Measurements from ENCODE around the gene TCFL5. TPM values are rescaled to one million over a fixed set of nuclear protein-coding genes. Genes with fewer than 3 reads are reported as not detected.

The TCFL5 gene
- total and polyA plus RNA-seq, 2 donors (not counting 3 experiments of a cell fraction or from before 2014, with no cell fraction given), result 4.4 to 11.1 TPM

- Histone ChIP-seq H4K20me1 (replicated peaks; ENCODE audit: control insufficient read depth, extremely low read depth, insufficient read depth, low read length) (no peaks in the 10 kb centered on the region), H3K36me3 (ENCODE audit: control insufficient read depth in 2 of 2, extremely low read depth in 1 of 2, insufficient read depth in 2 of 2, low read length in 2 of 2) (no peaks in the 10 kb centered on the region), H3K27ac (ENCODE audit: insufficient read depth, low read depth, low read length) (no peak overlapping the region), H3K9ac (replicated peaks; ENCODE audit: extremely low read depth, insufficient read depth, low read length) (no peak overlapping the region), H3K9me3 (replicated peaks; ENCODE audit: control insufficient read depth, insufficient read depth, low read length) (no peaks in the 10 kb centered on the region), H3K79me2 (ENCODE audit: control insufficient read depth, insufficient read depth, low read length) (no peaks in the 10 kb centered on the region), H3K4me3 (replicated peaks in 1 of 3; ENCODE audit: insufficient read depth in 1 of 3, low read depth in 1 of 3, low read length in 3 of 3) (no peak overlapping the region), H3K9me1 (replicated peaks; ENCODE audit: control insufficient read depth, extremely low read depth, insufficient read depth, low read length) (no peaks in the 10 kb centered on the region), H3K4me2 (ENCODE audit: insufficient read depth, low read length) (no peak overlapping the region), H3K4me1 (ENCODE audit: control insufficient read depth, extremely low read depth, insufficient read depth, low read length) (peaks cover under 1% of the 10 kb centered on the region), H3K27me3 (ENCODE audit: control insufficient read depth in 2 of 2, insufficient read depth in 2 of 2, low read length in 2 of 2) (no peaks in the 10 kb centered on the region), H2AFZ (ENCODE audit: low read depth, low read length) (no peak overlapping the region)
- no peak for FAIRE-seq
- no TSS peak for BruUV-seq (replicated peaks)
- ChIA-PET POLR2A (no interaction called here), CTCF (interaction anchor here (1.0 to 1.4 kb wide), 3 partner anchors 9 to 22 kb away, joined by 3 read pairs; no protein-coding TSS in a partner anchor)
- intact Hi-C loops (cut with micrococcal nuclease), result no loop called here
- dilution Hi-C loops (cut with MboI; ENCODE audit: extremely low pct_ligation_motif_present, low sequenced_read_pairs), result no loop called here
- TF ChIP-seq JUN (IDR thresholded peaks at IDR 0.05; ENCODE audit: borderline replicate concordance, insufficient read depth, insufficient read length, low read depth), result no peak
- TF ChIP-seq MYC (IDR thresholded peaks at IDR 0.05; ENCODE audit: low read depth, low read length), result no peak
- TF ChIP-seq CTCF (IDR thresholded peaks at IDR 0.05; ENCODE audit: extremely low read depth in 1 of 2, insufficient read depth in 1 of 2, low read depth in 1 of 2, low read length in 2 of 2), result no peak
- TF ChIP-seq EZH2 (IDR thresholded peaks at IDR 0.05; ENCODE audit: borderline replicate concordance, low read depth, low read length, severe bottlenecking), result no peak
- TF ChIP-seq MAX (IDR thresholded peaks at IDR 0.05; ENCODE audit: insufficient read depth, insufficient read length), result no peak
- no peak for TF ChIP-seq GATA2 (IDR thresholded peaks at IDR 0.05; ENCODE audit: insufficient read depth, insufficient read length, low read depth, low read length)
- no peak for TF ChIP-seq POLR2AphosphoS5 (IDR thresholded peaks at IDR 0.05; ENCODE audit: insufficient read depth, low read depth, low read length)
- TF ChIP-seq FOS (IDR thresholded peaks at IDR 0.05; ENCODE audit: borderline replicate concordance, insufficient read depth, low read length), result no peak
- no peak for TF ChIP-seq POLR2A (IDR thresholded peaks at IDR 0.05; ENCODE audit: low read depth, low read length)
- DNase-seq (ENCODE audit: low read depth, low spot score), result no peak
These were observed 36.9 kb downstream of the TCFL5 start for GRCh38 chr20:62824476-62825332.

Measured in endothelial cell of umbilical vein (primary cell).